GM19193 (cell line): ENCODE measurements around the gene REM2.

ENCODE experiments used
- POLR2A ChIP-seq: IDR thresholded peaks from 4 replicates; pipeline ENCODE4 v1.6.1; 2011; ENCODE audit not compliant: insufficient read depth, insufficient read length; ENCODE audit errors: extremely low read depth

REM2 gene

DNA sequence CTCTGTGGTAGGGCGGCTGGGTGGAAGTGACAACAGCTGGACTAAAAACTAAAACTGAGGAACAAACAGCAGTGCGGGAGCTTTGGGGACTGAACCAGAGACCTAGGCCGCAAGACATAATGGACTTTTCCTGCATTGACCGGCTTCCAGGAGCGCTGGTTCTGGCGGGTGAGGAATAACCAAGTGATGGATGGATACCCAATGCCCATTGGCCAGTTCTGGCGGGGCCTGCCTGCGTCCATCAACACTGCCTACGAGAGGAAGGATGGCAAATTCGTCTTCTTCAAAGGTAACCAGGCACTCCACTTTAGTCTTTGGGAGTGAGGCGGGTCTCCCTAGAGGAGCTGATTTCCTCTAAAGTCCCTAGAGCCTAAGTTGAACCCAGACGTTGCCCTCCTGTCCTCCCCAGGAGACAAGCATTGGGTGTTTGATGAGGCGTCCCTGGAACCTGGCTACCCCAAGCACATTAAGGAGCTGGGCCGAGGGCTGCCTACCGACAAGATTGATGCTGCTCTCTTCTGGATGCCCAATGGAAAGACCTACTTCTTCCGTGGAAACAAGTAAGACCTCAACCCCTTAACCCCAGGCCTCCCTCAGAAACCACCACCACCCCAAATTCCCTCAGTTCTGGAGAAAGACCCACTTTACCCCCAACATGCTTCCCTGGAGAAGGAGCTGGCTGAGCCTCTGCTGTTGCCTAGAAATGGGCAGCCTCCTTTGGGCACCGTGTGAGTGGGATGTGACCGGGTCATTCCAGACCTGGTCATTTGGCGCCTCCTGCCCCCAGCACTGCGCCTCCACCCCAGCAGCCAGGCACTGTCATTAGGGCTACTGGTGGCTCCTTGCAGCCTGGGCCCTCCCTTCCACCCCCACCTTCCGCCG is 38.6 kb upstream of the REM2 start:
- no peak for TF ChIP-seq POLR2A

- no peak for TF ChIP-seq POLR2A
Measured at GRCh38 chr14:22845103-22845394, 38.0 kb upstream of the REM2 start.

- TF ChIP-seq POLR2A, result no peak
Measured at GRCh38 chr14:22845821-22846625, 37.0 kb upstream of the REM2 start.

DNA sequence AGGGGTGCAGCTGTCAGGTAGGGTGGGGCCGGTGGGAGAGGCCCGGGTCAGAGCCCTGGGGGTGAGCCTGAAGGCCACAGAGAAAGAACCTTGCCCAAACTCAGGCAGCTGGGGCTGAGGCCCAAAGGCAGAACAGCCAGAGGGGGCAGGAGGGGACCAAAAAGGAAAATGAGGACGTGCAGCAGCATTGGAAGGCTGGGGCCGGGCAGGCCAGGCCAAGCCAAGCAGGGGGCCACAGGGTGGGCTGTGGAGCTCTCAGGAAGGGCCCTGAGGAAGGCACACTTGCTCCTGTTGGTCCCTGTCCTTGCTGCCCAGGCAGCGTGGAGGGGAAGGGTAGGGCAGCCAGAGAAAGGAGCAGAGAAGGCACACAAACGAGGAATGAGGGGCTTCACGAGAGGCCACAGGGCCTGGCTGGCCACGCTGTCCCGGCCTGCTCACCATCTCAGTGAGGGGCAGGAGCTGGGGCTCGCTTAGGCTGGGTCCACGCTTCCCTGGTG is 36.2 kb upstream of the REM2 start:
- no peak for TF ChIP-seq POLR2A

GRCh38 chr14:22847661-22848341 is 35.2 kb upstream of the REM2 start:
- no peak for TF ChIP-seq POLR2A

DNA sequence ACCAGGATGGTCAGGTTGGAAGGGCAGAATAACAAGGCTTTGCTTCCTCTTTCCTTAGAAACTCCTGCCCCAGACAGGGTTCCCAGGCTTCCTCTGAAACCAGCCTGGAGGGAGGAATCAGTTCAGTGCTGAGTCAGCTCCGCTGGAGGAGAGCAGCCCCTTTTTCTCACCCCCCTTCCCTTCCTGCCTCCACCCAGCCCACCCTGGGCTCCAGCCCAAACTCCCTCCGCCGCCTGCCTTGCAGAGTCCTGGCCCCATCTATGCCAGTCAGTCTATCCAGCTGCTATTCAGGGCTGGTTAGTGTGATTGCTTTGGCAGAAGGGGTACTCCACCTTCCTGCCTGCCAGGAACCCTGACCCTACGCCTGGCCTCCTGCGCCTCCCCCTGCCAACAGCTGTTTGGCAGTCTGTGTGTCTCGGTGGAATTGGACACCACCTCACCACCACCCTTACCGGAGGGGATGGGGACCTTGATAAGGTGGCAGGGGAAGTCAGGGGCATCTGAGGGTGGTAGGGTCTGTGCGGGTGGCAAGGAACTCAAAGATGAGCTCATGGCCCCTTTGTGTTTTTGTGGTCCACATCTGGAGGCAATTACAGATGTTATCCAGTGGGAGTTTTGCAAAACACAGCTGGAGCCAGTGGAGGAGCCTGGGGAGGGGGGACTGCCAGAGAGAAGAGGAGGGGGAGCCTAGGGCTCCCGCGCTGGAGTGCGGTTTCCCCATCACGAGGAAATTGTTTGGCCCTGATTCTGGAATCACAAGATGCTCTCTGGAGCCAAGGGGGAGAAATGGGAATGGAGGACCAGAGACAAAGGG is 34.5 kb upstream of the REM2 start:
- TF ChIP-seq POLR2A, result no peak

DNA sequence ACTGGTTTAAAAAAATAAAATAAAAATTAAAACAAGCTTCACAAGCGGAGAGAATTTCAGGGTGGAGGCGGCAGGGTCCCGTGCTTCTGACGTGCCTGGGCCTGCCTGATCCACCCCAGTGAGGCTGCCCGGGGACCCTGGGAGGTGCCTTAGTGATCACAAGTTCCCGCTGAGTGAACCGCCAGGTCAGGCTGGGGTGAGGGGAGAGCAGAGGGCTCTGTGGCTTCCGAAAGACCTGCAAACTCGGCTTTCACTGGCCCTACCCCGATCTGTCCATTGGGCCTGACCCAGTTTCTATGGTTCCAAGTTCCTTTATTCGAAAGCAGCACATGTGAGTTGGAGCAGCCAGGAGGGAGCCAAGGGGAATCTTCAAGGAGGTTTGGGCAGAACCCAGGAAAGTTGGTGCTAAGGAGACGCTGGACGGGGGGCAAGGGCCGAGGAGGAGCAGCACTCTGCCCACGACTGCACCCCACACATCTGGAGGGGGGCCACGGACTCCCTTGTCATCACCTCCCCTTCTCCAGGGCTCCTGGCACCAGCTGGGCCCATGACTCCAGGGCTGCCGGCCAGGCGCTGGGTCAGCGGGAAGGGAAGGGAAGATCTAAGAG is 33.7 kb upstream of the REM2 start:
- no peak for TF ChIP-seq POLR2A

DNA sequence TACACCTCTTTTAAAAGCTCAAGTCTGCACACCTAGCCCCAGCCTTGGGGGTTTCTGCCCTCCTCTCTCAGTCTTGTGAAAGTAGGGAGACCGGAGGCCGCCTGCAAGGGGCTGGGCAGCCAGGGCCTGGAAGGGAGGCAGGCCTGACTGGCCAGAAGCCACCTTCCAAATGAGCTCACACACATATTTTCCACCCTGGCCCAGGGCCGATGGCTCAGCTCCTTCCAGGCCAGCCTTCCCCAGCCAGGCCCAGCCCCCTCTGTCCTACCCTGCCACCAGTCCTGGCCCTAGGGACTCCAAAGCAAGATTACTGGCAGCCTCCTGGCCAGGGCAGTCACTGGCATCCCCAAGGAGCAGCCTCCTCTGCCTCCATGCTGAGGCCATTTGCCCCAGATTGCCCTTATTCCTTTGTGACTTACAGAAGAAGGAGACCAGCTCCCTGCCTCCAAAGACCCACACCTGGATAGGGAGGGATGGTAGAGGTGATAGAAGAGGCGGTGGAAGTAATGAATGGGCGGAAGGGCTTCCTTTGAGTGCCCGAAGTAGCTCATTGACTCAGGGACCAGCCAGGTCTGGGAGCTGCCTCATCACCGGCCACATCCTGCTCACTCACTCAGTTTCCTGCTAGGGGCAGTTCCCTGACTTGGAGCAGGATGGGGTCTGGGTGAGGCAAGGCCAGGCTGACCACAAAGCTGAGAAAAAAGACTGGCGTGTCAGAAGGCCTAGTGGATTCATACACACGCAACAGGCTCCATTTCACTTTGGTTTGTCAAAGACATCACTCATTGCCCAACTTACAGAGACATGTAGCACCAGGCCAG is 31.9 kb upstream of the REM2 start:
- TF ChIP-seq POLR2A, result no peak

- no peak for TF ChIP-seq POLR2A
Measured at GRCh38 chr14:22852599-22852939, 30.5 kb upstream of the REM2 start.

DNA sequence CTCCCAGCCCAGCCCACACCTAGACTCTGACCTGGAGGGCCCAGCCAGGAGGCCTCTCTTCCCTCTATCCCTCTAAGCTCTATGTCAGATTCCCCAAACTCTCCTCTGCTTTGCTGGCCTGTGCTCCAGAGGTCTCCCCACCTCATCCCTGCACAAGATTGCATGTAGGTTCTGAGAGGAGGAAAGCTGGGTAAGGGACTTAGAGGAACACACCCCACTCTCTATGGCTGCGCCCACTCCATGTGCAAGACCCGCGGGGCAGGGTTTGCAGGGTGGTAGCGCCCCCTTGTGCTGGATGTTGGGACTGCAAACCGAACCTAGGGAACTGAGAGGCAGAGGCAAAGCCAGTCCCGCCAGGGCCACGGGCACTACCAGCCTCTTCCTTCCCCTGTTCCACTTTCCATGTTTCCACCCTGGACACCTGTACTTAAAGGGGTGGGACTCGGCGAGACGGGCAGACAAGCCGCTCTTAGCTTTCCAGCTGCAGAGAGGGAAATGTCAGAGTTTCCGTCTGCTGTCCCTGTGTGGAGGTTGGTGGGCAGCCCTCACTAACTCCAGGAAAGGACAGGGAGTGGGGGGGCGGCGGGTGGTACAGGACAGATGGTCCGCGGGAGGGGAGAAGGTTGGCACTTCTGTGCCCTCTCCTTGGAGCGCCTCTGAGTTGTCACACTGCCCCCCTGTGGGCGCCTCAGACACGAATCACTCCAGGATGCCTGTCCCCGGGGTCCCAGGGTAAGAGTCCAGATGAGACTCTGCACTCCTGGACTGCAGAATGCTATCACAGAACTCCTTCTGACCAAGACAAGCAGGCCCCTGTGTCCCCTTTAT is 29.9 kb upstream of the REM2 start:
- TF ChIP-seq POLR2A, result no peak

DNA sequence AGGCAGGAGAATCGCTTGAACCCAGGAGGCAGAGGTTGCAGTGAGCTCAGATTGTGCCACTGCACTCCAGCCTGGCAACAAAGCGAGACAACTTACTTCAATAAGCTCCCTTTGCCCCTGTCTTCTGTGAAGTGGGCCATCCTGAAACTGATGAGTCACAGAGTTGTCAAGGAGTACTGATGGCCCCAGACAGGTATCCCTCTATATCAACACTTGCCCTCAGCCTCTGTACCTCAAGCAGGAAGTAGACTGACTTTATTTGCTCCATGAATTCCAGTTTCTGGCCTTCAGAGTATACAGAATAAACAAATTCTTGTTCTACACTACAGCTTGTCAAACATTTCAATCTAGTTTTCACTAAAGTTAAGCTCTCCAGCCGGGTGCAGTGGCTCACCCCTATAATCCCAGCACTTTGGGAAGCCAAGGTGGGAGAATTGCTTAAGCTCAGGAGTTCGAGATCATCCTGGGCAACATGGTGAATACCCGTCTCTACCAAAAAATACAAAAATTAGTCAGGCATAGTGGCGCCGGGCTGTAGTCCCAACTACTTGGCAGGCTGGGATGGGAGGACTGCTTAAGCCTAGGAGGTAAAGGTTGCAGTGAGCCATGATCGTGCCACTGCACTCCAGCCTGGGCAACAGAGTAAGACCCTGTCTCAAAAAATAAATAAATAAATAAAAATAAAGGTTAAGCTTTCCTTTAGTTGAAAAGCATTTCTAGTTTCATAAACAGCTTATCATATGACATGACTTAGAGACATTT is 27.9 kb upstream of the REM2 start:
- no peak for TF ChIP-seq POLR2A

- TF ChIP-seq POLR2A, result no peak
Measured at GRCh38 chr14:22856428-22856827, 26.6 kb upstream of the REM2 start.
